Activated CD4-positive, alpha-beta T cell treated with anti-CD3 and anti-CD28 coated beads, Interleukin-2, amount 50 U/mL, for 4 hours (primary cell): Measurements from ENCODE around the gene AKIRIN1.
"Not testable (repeated sequence)": the region's sequence is repeated elsewhere in the genome, so short reads cannot be mapped to it uniquely, and the experiment has no call there.

Source experiments
- DNase-seq, 2 experiments: peaks; one replicate each; pipeline ENCODE4 v3.0.0-alpha.2; 2020

AKIRIN1 gene, protein sequence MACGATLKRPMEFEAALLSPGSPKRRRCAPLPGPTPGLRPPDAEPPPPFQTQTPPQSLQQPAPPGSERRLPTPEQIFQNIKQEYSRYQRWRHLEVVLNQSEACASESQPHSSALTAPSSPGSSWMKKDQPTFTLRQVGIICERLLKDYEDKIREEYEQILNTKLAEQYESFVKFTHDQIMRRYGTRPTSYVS

GRCh38 chr1:38990738-38991637, at the start of gene AKIRIN1:
Gene AKIRIN1, plus strand, starts transcription at chr1:38991276. Its CDS starts 105 bp downstream, at chr1:38991381.
- DNase-seq: peak; percentile 88 to 91

- no peak for DNase-seq
Observed at GRCh38 chr1:38941527-38942019, 49.5 kb upstream of the AKIRIN1 start, which contains the start of gene RHBDL2. Gene RHBDL2, minus strand, starts transcription at chr1:38941830. Its CDS starts 22,618 bp downstream, at chr1:38919212.

DNA sequence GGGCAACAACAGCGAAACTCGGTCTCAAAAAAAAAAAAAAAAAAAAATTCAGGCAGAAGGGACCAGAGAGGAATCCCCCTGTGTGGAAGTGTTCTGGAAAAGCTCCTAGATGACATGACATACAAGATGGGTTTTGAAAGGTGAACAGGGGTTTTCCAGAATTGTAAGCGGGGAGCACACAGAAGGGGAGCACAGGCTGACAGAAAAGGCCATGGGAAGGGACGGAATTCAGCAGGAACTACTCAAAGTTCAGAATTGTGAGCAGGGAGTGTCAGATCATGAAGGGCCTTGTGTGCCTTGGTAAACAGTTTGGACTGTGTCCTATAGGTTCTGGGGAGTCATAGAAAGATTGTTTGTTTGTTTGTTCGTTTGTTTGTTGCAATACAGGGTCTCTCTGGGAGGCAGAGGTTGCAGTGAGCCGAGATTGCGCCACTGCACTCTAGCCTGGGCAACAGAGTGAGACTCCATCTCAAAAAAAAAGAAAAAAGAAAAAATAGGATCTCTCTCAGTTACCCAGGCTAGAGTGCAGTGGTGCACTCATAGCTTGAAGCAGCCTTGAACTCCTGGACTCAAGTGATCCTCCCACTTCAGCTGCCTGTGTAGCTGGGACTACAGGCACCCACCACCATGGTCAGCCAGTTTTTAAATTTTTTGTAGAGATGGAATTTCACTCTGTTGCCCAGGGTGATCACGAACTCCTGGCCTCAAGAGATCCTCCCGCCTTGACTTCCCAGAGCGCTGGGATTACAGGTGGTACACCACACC, 48.2 kb upstream of the AKIRIN1 start:
- no peak for DNase-seq

DNA sequence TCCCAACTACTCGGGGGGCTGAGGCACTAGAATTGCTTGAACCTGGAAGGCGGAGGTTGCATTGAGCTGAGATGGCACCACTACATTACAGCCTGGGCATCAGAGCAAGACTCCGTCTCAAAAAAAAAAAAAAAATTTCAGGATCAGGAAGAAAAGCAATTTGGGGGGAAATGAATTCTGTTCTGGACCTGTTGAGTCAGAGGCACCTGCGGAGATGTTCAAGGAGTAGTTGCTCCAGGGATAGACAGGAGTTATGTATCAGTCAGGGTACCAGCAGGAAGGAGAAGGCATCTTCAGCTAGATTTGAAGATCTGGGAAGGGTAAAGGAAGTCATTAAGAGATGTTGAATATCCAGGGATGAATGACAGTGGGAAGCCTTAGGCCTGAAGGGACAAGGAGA, 46.5 kb upstream of the AKIRIN1 start:
- no peak for DNase-seq

GRCh38 chr1:38950553-38950952, 40.5 kb upstream of the AKIRIN1 start:
- no peak for DNase-seq

GRCh38 chr1:38953433-38953860, 37.6 kb upstream of the AKIRIN1 start:
- no peak for DNase-seq

DNA sequence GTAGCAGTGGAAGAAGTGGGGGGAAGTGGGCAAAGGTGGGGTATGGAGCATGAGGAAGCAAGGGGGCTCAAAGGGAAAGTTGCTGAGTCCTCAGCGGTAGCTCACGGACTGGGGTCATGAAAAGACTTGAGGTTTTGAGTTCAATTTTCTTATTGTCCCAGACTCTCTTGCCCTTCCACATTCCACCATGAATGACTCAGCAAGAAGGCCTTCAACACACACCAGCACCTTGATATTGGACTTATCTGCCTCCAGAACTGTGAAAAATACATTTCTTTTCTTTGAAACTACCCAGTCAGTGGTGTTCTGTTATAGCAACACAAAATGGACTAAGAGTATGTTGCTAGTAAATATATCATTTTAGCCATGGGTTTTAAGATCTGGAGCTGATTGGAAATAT, 32.1 kb upstream of the AKIRIN1 start:
- DNase-seq: no peak

- DNase-seq: no peak
Observed at GRCh38 chr1:38962113-38962512, 29.0 kb upstream of the AKIRIN1 start.

DNA sequence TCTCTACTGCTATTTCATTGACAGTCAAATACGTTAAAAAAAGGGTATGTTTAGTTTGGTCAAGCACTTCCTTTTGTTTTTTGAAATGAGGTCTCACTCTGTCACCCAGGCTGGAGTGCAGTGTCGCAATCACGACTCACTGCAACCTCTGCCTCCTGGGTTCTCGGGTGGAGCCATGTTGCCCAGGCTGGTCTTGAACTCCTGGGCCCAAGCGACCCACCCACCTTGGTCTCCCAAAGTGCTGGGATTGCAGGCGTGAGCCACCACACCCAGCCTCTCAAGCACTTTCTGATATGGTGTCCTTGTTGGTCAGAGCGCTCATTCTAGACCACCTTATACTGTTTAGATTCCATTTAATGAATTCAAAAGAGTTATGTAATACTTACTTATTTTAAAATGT, 28.5 kb upstream of the AKIRIN1 start:
- no peak for DNase-seq

- DNase-seq: no peak
Observed at GRCh38 chr1:38964140-38964548, 26.9 kb upstream of the AKIRIN1 start.

DNA sequence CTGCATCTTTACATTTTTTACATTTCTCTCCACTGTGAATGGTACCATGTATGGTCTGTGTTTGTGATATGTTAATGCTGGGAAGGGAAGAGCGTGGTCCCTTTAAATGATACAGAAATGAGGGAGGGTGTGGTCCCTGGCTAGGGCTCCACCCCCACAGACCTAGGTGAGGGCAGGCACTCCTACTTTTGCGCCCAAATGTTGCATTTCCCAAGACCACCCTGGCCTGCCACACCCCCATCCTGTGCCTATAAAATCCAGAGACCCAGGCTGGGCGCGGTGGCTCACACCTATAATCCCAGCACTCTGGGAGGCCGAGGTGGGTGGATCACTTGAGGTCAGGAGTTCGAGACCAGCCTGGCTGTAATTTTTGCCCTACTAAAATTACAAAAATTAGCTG, 17.9 kb upstream of the AKIRIN1 start:
- not testable (repeated sequence) for DNase-seq

- no peak for DNase-seq
Observed at GRCh38 chr1:38973659-38974437, 17.2 kb upstream of the AKIRIN1 start.

DNA sequence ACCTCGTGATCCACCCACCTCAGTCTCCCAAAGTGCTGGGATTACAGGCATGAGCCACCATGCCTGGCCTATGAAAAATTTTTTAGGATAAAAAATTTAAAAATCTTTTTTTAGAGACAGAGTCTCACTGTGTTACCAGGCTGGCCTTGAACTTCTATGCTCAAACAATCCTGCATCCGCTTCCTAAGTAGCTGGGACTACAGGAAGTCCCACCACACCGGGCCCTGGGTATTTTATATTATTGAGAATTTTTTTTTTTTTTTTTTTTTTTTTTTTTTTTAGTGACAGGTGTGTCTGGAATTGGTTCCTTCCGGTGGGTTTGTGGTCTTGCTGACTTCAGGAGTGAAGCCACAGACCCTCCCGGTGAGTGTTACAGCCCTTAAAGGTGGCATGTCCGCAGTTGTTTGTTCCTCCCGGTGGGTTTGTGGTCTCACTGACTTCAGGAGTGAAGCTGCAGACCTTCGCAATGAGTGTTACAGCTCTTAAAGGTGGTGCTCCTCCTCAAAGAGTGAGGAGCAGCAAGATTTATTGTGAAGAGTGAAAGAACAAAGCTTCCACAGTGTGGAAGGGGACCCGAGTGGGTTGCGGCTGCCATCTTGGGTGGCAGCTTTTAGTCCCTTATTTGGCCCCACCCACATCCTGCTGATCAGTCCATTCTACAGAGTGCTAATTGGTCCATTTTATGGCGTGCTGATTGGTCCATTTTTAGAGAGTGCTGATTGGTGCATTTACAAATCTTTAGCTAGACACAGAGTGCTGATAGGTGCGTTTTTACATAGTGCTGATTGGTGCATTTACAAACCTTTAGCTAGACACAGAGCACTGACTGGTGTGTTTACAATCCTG, 13.5 kb upstream of the AKIRIN1 start:
- DNase-seq: peak; percentile 13

- DNase-seq: not testable (repeated sequence)
Observed at GRCh38 chr1:38978245-38978542, 12.9 kb upstream of the AKIRIN1 start.

DNA sequence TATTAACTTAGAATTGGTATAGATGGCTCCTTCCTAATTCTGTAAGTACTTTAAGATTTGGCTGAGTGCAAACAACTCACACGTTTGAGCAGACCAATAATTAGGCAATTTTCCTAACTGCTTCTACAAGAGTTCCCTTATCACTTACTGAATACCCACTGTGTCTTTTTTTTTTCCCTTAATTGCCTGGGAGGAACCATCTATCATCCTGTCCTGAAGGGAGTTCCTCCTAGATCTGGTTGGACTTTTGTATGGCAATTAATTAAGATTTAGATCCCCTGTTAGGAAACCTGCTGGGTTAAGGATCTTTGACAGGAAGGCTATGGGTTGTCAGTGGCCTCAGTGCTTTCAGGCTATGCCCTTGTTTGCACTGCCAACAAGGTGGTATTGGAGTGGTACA, 11.7 kb upstream of the AKIRIN1 start:
- DNase-seq: not testable (repeated sequence)

DNA sequence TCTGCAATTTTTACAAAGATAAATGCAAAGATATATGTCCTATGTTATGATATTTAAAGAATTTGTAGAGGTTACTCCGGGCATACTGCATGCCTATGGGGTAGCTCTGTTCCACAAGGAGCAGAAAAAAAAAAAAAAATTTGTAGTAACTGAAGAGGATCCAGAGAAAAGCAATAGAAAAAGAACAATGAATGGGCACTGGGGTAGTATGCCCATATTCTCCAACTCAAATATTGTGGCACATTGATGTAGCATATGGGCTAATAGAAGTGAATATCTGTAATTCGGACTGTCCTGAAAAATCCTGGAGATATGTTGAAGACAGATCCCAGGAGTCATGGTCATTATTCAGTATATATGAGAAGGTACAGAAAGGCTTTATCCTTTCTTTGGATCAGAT, 1.1 kb upstream of the AKIRIN1 start:
- no peak for DNase-seq

DNA sequence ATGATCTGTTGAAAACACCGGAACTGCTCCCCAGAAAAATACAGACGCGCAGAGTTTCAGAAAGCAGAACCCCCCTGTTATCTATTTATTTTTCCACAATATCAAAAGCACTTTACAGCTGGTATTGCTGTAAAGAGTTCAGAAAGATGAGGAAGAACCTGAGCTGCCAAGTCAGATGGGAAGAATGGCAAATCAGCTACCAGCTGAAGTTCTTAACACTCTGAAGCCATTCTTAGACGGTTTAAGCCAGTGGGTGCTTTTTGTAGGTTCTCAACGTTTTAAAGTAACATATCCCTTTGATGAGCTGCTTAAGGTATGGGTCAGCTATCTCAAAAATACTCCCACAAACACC, 714 bp upstream of the AKIRIN1 start:
- DNase-seq: no peak

GRCh38 chr1:38991638-38992411, 749 bp downstream of the AKIRIN1 start:
- peak in 1 of 2 experiments; percentile 2 for DNase-seq

- DNase-seq: no peak
Observed at GRCh38 chr1:38992412-38993111, 1.5 kb downstream of the AKIRIN1 start.

DNA sequence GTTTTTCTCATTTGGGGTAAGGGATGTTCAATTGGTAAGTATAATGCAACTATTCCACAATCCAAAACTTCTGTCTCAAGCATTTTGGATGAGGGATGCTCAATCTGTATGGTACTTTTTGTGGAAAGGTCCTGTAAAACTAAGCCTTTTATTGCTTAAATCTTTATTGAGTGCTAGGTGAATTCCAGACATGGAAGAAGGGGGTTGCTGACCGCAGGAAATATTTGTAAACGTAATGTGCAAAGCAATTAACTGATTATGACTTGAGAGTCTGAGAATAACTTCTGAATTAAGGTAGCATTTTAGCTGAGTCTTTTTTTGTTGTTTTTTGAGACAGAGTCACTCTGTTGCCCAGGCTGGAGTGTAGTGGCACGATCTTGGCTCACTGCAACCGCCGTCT, 3.1 kb downstream of the AKIRIN1 start:
- DNase-seq: no peak
